ENCODE results near the gene PRR30.

PRR30 gene

DNA sequence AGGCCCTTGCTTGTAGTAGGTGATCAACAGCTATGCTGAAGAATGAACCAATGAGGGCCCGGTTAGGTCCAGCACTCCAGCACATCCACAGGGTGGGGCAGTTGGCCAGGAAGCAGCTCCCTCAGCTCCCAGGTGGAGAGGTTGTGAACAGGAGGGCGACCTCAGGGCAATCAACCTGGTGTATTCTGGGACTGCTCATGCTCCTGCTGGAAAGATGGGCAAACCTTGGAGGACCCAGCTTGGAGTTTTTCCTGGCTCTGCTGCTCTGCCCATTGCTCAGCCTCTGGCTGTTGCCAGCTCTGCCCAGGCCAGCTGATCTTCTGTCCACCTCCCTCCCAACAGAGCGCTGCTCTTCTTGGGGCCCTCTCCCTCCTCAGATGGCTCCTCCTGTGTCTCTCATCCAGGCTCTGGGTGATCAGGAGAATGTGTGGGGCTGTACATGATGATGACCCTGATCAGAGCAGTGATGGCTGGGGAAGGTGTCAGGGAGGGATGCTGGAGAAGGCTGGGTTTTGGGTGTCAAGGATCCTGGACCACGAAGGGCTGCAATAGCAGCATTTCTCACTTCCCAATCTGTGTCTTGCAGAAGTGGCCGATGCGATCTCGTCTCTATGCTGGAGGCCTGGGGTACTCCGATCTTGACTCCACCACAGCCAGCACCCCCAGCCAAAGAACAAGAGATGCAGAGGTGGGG, 13.0 kb upstream of the PRR30 start:
- Histone ChIP-seq H3K9me3 (ENCODE audit: control insufficient read depth, low read depth, low read length) (no peaks in the 10 kb centered on the region), H3K4me1 (ENCODE audit: control insufficient read depth, low read depth, low read length) (no peaks in the 10 kb centered on the region)

DNA sequence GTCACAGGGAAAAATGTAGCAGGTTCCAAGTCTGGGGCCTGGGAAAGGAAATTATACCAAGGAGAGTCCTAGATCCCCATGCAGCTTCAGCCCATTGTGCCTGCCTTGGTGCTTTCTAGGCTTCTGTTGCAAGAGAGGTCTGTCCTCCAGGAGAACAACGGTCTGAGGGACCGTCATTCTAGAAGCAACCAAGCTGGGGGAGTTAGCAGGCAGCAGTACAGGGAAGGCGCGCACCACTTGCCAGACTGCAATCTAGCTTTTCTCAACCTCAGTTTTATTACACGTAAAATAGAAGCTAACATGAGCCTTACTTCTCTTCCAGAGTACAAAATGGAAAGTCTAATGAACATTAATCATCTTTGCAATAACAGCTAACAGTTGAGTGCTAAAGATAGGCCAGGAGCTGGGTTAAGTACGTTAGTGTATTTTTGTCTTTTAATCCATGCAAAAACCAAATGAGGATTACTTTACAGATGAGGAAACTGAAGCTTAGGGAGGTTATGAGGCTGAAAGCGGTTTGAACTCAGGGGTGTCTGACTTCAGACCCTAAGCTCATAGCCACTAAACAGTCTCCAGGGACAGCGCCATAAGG, 11.5 kb upstream of the PRR30 start:
- no peaks in the 10 kb centered on the region for H3K4me1 ChIP-seq (ENCODE audit: control insufficient read depth, low read depth, low read length)
- no peaks in the 10 kb centered on the region for H3K9me3 ChIP-seq (ENCODE audit: control insufficient read depth, low read depth, low read length)
- H3K9ac ChIP-seq (ENCODE audit: low read length), result no peak overlapping the region
- no peaks in the 10 kb centered on the region for H3K27me3 ChIP-seq (ENCODE audit: control insufficient read depth, insufficient read depth, low read length)
- no peak overlapping the region for H3K4me3 ChIP-seq (ENCODE audit: low read length)
- H3K27ac ChIP-seq (ENCODE audit: low read length), result no peak overlapping the region
- no peaks in the 10 kb centered on the region for H3K36me3 ChIP-seq (ENCODE audit: control insufficient read depth, low read depth, low read length)

More for the DNA sequence above, 13.0 kb upstream of the PRR30 start:
- no peak overlapping the region for H3K4me3 ChIP-seq (ENCODE audit: low read length)
- H3K27ac ChIP-seq (ENCODE audit: low read length), result no peak overlapping the region
- H3K27me3 ChIP-seq (ENCODE audit: control insufficient read depth, insufficient read depth, low read length), result no peaks in the 10 kb centered on the region
- H3K9ac ChIP-seq (ENCODE audit: low read length), result no peak overlapping the region
- H3K36me3 ChIP-seq (ENCODE audit: control insufficient read depth, low read depth, low read length), result no peaks in the 10 kb centered on the region

DNA sequence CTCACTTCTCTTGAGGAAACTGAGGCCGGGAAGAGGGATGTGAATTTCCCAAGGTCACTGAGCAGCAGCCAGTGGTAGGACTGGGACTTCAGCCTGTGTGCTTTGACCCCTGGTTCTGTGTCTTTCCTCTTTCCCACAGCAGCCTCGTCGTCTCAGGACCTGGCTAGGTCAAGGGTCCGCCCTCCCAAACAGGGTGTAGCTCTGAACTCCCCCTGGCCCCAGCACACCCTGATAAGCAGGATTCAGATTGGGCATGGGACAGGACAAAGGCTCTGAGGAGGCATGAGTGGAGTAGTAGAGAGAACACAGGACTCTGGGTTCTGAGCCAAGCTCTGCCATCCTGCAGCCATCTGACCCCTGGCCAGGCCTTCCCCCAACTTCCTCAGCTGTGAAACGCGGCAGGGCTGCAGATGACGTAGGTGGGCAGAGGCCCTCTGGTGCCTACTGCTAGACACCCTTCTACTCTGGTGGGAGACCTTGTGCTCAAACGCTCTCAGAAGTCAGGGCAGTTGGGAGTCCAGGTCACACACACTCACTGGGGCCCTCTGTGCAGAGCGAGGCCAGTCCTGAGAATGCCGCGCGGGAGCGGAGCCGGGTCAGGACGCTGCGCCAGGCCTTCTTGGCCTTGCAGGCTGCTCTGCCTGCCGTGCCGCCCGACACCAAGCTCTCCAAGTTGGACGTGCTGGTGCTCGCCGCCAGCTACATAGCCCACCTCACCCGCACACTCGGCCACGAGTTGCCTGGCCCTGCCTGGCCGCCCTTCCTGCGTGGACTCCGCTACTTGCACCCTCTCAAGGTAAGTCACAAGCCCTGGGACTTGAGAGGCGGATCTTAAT, 10.6 kb upstream of the PRR30 start:
- no peaks in the 10 kb centered on the region for H3K27me3 ChIP-seq (ENCODE audit: control insufficient read depth, insufficient read depth, low read length)
- no peaks in the 10 kb centered on the region for H3K9me3 ChIP-seq (ENCODE audit: control insufficient read depth, low read depth, low read length)
- no peaks in the 10 kb centered on the region for H3K36me3 ChIP-seq (ENCODE audit: control insufficient read depth, low read depth, low read length)
- no peak overlapping the region for H3K9ac ChIP-seq (ENCODE audit: low read length)
- H3K4me1 ChIP-seq (ENCODE audit: control insufficient read depth, low read depth, low read length), result no peaks in the 10 kb centered on the region
- no peak overlapping the region for H3K4me3 ChIP-seq (ENCODE audit: low read length)
- H3K27ac ChIP-seq (ENCODE audit: low read length), result no peak overlapping the region

DNA sequence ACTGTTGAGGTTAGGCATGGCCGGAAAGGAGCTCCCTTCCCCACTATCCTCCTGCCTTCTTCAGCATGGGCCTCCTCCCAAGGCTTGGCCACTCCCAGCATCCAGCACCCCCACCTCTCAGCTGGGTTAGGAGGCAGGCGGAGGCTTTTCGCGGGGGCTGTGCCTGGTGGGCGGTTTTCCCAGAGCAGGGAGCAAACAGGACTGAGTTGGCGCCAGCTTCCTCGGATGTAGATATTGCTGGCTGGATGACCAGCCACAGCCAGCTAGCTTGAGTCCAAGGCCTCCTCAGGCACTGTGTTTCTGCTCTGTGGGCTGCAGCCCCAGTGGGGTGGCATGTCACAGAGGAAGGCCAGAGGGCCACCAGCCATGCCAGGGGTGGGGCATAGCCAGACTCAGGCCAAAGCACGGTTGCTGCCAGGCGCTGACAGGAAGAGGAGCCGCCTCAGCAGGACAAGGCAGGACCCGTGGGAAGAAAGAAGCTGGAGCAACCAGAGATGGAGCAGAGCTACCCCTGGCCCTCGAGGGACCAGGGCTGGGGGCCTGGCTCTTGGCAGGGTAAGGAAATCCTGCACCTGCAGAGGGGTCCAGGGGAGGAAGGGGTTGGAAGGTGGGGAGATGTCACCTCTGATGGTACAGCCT, 9.7 kb upstream of the PRR30 start, which contains the start of gene TCF23:
TSS of gene TCF23 (plus strand) at position 204 of the 639 bp plus-strand sequence. CDS start at position 334, 130 bp downstream.
- no peak within 1 kb of the TSS for H3K4me3 ChIP-seq (ENCODE audit: low read length)
- H3K36me3 ChIP-seq (ENCODE audit: control insufficient read depth, low read depth, low read length), result no peaks in the 10 kb centered on the region
- H3K27ac ChIP-seq (ENCODE audit: low read length), result no peak within 1 kb of the TSS
- H3K9ac ChIP-seq (ENCODE audit: low read length), result no peak within 1 kb of the TSS
- H3K4me1 ChIP-seq (ENCODE audit: control insufficient read depth, low read depth, low read length), result no peaks in the 10 kb centered on the region
- no peaks in the 10 kb centered on the region for H3K27me3 ChIP-seq (ENCODE audit: control insufficient read depth, insufficient read depth, low read length)
- H3K9me3 ChIP-seq (ENCODE audit: control insufficient read depth, low read depth, low read length), result no peaks in the 10 kb centered on the region

DNA sequence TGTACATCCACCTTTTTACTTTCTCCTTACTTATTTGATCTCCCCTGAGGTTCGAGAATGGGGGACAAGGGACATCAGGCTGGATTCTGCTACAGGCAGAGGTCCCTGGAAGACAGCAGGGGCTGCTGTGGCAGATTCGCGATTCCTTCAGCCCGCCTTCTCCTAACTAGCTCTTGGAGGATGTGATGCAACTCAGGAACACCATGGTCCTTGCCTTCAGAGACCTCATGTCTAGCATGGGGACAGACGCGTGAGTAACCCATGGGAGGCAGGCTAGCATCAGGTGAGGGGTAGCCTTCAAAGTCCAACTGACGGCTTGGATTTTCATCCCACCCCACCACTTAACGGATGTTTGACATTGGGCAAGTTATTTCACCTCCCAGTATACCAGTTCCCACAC, 8.7 kb upstream of the PRR30 start:
- H3K9ac ChIP-seq (ENCODE audit: low read length), result no peak overlapping the region
- no peaks in the 10 kb centered on the region for H3K4me1 ChIP-seq (ENCODE audit: control insufficient read depth, low read depth, low read length)
- no peak overlapping the region for H3K27ac ChIP-seq (ENCODE audit: low read length)
- no peaks in the 10 kb centered on the region for H3K9me3 ChIP-seq (ENCODE audit: control insufficient read depth, low read depth, low read length)
- no peaks in the 10 kb centered on the region for H3K36me3 ChIP-seq (ENCODE audit: control insufficient read depth, low read depth, low read length)
- no peaks in the 10 kb centered on the region for H3K27me3 ChIP-seq (ENCODE audit: control insufficient read depth, insufficient read depth, low read length)
- no peak overlapping the region for H3K4me3 ChIP-seq (ENCODE audit: low read length)

DNA sequence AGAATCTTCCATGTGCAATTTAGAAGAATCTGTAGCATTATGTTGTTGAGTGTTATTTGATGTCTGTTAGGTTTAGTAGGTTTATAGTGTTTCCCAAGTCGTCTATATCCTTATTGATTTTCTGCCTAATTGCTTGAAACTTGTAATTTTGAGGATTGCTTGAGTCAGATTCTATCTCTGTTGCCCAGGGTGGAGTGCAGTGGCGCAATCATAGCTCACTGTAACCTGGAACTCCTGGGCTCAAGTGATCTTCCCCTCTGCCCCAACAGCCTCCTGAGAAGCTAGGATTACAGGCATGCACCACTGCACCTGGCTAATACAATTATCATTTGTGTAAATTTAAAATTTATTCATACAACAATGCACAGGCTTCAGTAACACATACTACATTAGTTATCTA, 6.5 kb upstream of the PRR30 start:
- no peaks in the 10 kb centered on the region for H3K4me1 ChIP-seq (ENCODE audit: control insufficient read depth, low read depth, low read length)
- no peaks in the 10 kb centered on the region for H3K9me3 ChIP-seq (ENCODE audit: control insufficient read depth, low read depth, low read length)
- no peaks in the 10 kb centered on the region for H3K27me3 ChIP-seq (ENCODE audit: control insufficient read depth, insufficient read depth, low read length)
- H3K4me3 ChIP-seq (ENCODE audit: low read length), result no peak overlapping the region
- no peaks in the 10 kb centered on the region for H3K36me3 ChIP-seq (ENCODE audit: control insufficient read depth, low read depth, low read length)
- no peak overlapping the region for H3K27ac ChIP-seq (ENCODE audit: low read length)
- no peak overlapping the region for H3K9ac ChIP-seq (ENCODE audit: low read length)

DNA sequence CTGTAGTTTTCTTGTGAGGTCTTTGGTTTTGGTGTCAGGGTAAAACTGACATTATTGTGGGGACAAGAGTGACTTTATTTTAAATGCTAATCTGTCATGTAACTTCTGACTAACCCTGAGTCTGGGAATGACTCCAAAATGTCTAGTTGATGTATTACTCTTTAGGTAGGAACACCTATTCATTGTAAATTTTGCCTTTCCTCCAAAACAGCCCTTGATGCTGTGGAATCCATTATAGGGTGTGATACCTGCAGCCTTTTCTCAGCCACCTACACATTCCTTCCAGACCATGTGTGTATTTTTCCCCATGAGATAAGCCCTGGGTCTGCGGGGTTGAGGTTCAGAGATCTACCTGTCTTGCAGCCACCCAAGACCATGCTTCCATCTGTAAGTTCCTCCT, 4.1 kb upstream of the PRR30 start:
- Histone ChIP-seq H3K4me1 (ENCODE audit: control insufficient read depth, low read depth, low read length) (no peaks in the 10 kb centered on the region), H3K27ac (ENCODE audit: low read length) (no peak overlapping the region), H3K4me3 (ENCODE audit: low read length) (no peak overlapping the region), H3K9ac (ENCODE audit: low read length) (no peak overlapping the region), H3K27me3 (ENCODE audit: control insufficient read depth, insufficient read depth, low read length) (no peaks in the 10 kb centered on the region), H3K9me3 (ENCODE audit: control insufficient read depth, low read depth, low read length) (no peaks in the 10 kb centered on the region), H3K36me3 (ENCODE audit: control insufficient read depth, low read depth, low read length) (no peaks in the 10 kb centered on the region)

DNA sequence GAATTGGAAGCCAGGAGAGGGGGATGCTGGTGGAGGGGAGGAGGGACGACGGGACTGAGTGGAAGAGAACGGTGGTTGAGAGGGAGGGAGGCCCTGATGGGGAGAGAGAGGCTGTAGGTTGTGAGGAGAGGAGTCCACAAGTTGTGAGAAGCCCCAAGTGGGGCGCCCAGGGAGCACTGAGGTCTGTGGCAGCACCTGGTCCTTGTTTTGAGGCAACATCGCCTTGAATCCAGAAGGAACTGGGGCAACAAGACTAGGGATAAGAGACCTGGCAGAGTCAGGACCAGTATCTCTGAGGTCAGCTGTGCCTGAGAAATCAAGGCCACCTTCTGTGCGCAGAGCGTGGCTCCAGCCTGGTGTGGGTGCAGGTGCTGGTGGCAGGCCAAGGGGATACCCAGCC, 1.1 kb downstream of the PRR30 start:
- Histone ChIP-seq H3K27ac (ENCODE audit: low read length) (no peak overlapping the region), H3K36me3 (ENCODE audit: control insufficient read depth, low read depth, low read length) (no peaks in the 10 kb centered on the region), H3K27me3 (ENCODE audit: control insufficient read depth, insufficient read depth, low read length) (no peaks in the 10 kb centered on the region), H3K9ac (ENCODE audit: low read length) (no peak overlapping the region), H3K4me1 (ENCODE audit: control insufficient read depth, low read depth, low read length) (peaks cover 5% of the 10 kb centered on the region), H3K4me3 (ENCODE audit: low read length) (no peak overlapping the region), H3K9me3 (ENCODE audit: control insufficient read depth, low read depth, low read length) (no peaks in the 10 kb centered on the region)

DNA sequence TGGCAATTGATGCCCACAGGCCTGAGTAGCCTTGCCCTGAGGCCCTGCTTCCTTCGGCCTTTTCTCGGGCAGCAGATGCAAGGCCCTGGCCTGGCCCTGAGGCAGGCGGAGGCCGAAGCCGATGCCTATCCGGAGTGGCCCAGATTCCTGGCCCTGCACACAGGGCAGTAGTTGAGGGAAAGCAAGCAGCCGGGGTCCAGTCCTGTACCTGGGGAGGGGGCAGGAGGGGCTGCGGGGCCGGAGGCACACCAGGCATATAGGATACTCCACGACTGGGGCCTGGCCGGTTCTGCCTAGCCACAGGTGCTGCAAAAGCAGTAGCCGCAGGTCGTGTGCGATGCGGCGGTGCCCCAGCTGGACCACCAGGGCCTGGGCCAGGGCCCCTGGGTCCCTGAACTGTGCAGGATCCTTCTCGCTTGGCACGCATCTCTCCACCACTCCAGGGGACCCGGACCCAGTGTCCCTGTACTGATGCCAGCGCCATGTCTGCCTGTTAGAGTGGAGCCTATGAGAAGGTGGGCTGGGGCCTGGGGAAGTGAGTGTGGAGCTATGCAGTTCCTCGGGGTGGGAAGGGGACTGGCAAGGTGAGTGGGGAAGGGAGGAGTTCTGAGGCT, 1.8 kb downstream of the PRR30 start:
- Histone ChIP-seq H3K27me3 (ENCODE audit: control insufficient read depth, insufficient read depth, low read length) (no peaks in the 10 kb centered on the region), H3K27ac (ENCODE audit: low read length) (no peak overlapping the region), H3K9me3 (ENCODE audit: control insufficient read depth, low read depth, low read length) (no peaks in the 10 kb centered on the region), H3K36me3 (ENCODE audit: control insufficient read depth, low read depth, low read length) (no peaks in the 10 kb centered on the region), H3K4me1 (ENCODE audit: control insufficient read depth, low read depth, low read length) (peaks cover 6% of the 10 kb centered on the region), H3K4me3 (ENCODE audit: low read length) (no peak overlapping the region), H3K9ac (ENCODE audit: low read length) (no peak overlapping the region)

DNA sequence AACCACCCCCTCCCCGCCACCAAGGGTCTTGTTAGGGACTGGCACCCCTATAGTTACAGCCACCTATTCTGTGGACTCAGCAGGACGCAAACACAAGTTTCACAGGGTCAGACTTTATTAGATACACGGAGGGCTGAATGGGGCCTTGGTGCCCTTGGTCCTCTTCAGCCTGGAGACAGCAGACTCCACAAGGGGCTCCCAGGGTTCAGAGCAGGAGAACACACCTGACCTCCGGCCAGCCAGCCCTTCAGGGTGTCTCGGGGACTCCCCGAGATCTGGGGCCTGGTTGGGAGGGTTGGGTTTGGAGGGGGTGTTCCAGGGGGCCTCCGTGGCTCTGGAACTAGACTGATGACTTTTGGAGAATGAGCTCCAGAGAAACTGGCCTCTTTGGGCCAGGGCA, 2.5 kb downstream of the PRR30 start:
- H3K36me3 ChIP-seq (ENCODE audit: control insufficient read depth, low read depth, low read length), result peaks cover 2% of the 10 kb centered on the region
- H3K9me3 ChIP-seq (ENCODE audit: control insufficient read depth, low read depth, low read length), result no peaks in the 10 kb centered on the region
- peaks cover 6% of the 10 kb centered on the region for H3K4me1 ChIP-seq (ENCODE audit: control insufficient read depth, low read depth, low read length)
- no peak overlapping the region for H3K27ac ChIP-seq (ENCODE audit: low read length)
- H3K4me3 ChIP-seq (ENCODE audit: low read length), result no peak overlapping the region
- no peaks in the 10 kb centered on the region for H3K27me3 ChIP-seq (ENCODE audit: control insufficient read depth, insufficient read depth, low read length)
- no peak overlapping the region for H3K9ac ChIP-seq (ENCODE audit: low read length)

DNA sequence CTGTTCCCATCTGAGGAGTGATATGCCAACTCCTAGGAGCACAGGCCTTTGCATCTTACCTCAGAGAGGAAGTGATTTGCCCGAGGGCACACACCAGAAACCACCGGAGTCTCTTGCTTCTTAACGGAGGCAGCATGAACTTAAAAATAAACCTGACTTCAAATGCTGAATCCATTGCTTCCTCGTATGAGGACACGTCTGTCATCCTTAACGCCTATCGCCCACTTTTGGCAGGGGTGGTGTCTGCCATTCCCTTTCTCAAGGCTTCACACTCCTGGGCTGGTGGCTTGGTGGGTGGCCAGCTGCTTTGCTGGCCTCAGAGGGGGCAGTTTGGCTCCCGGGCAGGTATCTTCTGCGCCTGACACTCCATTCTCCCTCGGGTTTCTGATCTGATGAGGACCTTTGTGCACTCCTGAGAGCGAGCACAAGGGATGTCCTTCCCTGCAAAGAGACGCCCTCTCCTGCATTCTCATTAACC, 3.7 kb downstream of the PRR30 start:
- Histone ChIP-seq H3K4me3 (ENCODE audit: low read length) (no peak overlapping the region), H3K27ac (ENCODE audit: low read length) (no peak overlapping the region), H3K9me3 (ENCODE audit: control insufficient read depth, low read depth, low read length) (no peaks in the 10 kb centered on the region), H3K36me3 (ENCODE audit: control insufficient read depth, low read depth, low read length) (peaks cover 14% of the 10 kb centered on the region), H3K9ac (ENCODE audit: low read length) (no peak overlapping the region), H3K27me3 (ENCODE audit: control insufficient read depth, insufficient read depth, low read length) (no peaks in the 10 kb centered on the region), H3K4me1 (ENCODE audit: control insufficient read depth, low read depth, low read length) (peaks cover 6% of the 10 kb centered on the region)

Measured in iPS-18a (cell line).